HG03469 (cell line): Measurements from ENCODE around the gene C1QTNF4.

Experiments
- ATAC-seq: cut with Tn5 transposase; IDR thresholded peaks from one replicate; pipeline ENCODE4 v1.9.1; 2021; ENCODE audit warnings: mild to moderate bottlenecking, moderate library complexity, moderate number of reproducible peaks; ENCODE audit not compliant: unreplicated experiment

Gene C1QTNF4

DNA sequence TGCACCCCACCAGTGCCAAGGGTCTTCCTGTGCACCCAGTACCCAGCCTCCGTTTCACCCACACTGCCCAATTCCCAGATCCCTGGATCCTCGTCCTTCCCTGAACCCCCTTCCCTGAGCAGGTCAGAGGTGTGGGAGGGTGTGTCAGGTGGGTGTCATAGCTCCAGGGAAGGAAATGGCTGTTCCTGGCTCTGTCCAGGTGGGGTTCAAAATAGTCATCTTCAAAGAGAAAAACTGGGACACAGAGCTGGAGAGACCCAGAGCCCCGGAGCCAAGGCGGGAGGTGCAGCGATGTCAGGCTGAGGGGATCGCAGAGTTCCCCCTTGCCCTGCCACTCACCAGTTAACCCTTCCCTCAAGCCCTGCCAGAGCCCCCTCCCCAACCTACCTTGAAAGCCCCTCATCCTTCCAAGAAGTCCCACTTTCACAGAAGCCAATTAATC is 698 bp downstream of the C1QTNF4 start:
- ATAC-seq = no peak

- no peak for ATAC-seq
These were observed 1.2 kb downstream of the C1QTNF4 start for GRCh38 chr11:47592970-47593369.

DNA sequence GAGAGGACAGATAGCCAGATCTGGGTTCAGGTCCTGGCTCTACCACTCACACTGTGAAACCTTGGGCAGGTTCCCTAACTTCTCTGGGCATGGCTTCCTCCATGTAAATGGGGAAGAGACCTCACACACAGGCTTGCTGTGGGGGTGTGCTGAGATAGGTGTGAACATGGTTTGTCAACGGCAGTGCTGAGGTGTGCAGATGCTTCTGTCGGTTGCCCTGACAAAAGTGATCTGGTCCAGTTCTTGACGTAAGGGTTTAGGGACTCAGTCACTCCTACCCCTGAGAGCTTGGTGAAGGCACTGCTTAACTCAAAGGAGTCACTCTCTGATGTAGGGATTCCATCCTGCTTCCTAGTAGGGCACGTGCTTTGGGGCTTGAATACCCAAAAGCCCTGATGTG is 2.0 kb downstream of the C1QTNF4 start:
- ATAC-seq = no peak

DNA sequence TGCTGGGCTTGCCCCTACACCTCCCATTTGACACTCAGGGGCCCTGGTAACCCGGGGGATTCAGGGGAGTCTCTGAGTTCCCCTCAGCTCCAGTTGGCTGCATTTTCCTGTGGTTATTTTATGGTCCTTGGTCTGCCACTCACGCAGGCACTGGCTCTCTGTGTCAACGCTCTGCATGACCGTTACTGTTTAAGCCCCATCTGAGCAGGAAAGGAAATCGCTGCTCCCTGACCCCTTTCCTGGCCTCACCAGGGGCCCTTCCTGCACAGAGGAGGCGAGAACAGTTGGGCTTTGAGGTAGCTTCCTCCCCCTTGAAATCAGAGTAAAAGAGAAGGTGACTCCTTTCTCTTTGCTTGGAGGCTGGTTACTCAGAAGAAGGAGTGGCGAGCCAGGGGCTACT is 2.4 kb downstream of the C1QTNF4 start:
- ATAC-seq = no peak

GRCh38 chr11:47589977-47590861 is 4.0 kb downstream of the C1QTNF4 start:
- no peak for ATAC-seq

DNA sequence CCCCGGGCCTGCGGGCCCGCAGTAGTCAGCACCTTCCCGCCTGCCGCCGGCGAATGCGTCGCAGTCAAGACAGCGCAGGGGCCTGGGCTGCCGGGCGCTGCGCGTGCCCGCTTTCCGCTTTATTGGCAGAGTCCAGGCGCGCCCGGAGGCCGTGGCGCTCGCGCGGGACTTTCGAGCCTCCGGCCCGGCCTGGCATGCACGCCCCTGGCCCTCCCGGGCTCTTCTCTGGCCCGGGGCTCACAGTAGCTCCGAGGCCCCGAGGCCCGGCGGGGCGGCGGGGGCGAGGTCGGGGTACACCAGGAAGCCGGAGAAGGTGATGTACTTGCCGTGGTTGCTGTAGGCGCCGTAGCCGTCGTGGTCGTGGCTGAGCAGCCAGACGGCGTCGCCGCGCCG is 4.6 kb downstream of the C1QTNF4 start:
- ATAC-seq = no peak

GRCh38 chr11:47589118-47589517 is 5.1 kb downstream of the C1QTNF4 start:
- ATAC-seq = no peak

DNA sequence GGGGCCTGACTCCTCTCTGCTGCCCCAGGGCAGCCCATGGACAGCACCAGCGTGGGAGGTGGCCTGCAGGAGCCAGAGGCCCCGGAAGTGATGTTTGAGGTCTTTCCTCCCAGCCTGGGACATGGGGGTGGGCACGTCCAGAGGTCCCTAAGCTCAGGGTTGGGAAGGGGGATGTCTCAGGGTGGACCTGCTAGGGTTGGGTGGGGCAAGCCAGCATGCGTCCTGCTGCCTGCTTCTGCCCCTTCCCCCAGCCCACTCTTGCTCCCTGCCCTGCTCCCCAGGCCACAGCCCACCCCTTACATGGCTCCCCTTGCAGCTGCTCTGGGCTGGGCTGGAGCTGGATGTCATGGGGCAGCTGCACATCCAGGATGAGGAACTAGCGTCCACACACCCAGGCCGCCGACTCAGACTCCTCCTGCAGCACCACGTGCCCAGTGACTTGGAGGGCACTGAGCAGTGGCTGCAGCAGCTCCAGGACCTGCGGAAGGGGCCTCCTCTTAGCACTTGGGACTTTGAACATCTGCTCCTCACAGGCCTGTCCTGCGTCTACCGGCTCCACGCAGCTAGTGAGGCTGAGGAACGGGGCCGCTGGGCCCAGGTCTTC is 6.4 kb downstream of the C1QTNF4 start:
- ATAC-seq = no peak

GRCh38 chr11:47587039-47587716 is 7.0 kb downstream of the C1QTNF4 start:
- no peak for ATAC-seq

DNA sequence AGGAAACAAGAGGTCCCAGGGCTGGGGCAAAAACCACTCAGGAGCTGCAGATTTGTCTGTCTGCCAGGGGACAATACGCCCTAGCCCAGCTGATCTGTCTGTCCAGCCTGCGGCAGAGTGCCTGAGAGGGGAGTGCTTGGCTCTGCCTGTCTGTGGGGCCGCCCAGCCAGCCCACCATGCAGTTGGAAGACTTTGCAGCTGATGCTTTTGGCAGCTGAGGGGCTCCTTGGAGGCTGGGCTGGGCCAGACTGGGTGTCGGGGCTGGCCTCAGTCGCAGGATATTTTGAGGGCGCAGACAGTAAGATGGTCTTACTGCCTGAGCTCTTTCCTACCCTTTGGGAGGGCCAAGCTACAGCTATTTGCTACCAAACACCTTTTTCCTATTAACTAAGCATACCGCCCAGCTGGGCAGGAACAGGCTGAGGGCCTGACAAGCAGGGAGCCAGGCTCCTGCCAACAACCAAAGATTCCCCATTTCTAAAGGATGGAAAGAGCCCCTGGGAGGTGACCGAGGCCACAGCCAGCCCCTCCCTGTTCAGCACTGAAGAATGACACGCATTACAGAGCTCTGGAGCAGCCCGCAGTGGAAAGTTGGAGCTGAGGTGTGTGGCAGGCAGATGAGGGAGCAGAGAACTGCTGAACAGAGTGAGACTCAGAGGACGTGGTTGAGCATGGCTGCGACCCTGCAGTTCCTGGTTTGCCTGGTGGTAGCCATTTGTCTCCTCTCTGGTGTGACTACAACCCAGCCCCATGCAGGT is 7.9 kb downstream of the C1QTNF4 start, which contains the start of gene FAM180B:
Gene FAM180B, plus strand, starts transcription at position 581 of the 758 bp plus-strand sequence. Its CDS starts 91 bp downstream, at position 672.
- ATAC-seq = no peak

GRCh38 chr11:47583844-47584243 is 10.4 kb downstream of the C1QTNF4 start:
- no peak for ATAC-seq

DNA sequence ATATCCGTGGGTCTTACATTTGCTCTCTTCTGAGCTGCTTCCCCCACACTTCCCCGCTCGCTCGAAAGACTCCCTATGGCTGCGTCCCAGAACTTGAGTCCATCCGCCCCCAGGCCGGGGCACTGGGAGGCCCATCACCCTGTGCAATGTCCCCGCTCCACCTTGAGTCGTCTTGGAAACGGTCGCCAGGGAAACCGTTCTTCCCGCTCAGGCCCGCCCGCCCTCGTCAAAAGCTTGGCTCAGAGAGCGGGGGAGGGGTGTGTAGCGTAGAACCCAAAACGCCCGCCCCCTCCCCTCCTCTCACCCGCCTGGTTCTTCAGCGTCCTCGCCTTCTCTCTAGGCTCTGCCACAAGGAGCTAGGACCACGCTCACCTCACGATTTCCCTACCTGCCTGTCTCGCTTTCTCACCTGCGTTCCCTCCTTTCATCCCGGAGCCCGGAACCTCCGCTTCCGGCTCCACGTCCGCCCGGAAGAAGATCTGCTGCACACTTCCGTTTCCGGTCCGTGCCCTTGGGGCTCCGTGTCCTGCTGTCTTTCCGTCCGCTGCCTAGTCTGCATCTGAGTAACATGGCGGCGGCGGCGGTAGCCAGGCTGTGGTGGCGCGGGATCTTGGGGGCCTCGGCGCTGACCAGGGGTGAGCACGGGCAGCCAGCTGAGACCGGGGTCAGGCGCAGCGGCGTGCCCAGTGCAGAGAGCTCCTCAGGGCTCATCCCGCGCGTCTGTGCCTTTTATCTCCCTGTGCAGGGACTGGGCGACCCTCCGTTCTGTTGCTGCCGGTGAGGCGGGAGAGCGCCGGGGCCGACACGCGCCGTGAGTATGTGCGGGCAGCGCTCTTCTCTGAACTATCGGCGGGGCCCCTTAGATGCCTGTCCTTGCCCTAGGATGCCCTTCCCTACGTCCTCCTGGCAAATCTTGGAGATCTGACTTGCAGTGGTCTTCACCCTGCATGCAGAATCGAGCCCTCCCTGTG is 15.4 kb downstream of the C1QTNF4 start, which contains the start of the genes KBTBD4 and NDUFS3:
Gene KBTBD4, minus strand, starts transcription at position 447 of the 971 bp plus-strand sequence. Its CDS starts 19 bp downstream, at position 428.
Gene NDUFS3, plus strand, starts transcription at position 551 of the 971 bp plus-strand sequence. Its CDS starts 18 bp downstream, at position 569.
- peak; percentile 75 for ATAC-seq

GRCh38 chr11:47577460-47578041 is 16.7 kb downstream of the C1QTNF4 start:
- ATAC-seq = no peak

DNA sequence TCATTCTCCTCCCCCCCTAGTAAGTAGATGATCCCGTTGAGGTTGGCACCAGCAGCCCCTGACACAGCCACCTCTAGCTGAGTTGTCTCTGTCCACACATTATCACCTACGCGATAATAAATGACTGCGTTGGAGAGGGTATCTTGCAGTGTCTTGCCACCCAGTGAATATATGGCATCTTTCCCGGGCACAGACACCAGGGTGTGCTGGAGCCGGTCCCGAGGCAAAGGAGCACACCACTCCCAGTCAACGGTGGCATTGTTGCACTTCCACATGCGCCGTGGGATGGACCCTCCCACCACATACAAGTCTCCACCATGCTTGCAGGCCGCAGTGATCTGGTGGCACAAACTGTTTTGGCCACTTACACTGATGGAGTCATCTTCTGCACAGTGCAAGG is 20.9 kb downstream of the C1QTNF4 start:
- ATAC-seq = no peak

DNA sequence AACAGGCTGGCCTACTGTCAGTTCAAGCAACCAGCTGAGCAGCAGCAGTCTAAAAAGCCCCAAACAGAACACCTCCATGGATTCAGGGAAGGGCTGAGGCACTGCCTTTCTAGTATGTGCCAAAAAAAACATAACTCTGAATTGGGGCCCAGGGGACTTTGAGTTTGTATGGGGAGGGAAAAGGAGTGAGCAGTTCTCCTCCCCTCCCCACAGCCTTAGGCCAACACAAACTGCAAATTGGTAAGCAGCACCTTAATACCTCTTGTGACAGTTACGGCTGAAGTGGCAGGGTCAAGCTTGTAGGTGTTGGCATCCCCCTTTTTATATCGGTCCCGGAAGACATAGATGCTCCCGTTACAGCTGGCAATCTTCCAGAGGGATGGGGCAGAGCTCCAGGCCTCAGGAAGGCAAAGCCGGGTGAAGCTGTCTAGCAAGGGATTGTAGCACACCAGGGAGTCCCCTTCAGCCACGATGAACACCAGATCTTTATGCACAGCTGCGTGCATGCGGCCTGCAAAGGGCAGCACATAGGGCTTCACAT is 21.4 kb downstream of the C1QTNF4 start:
- ATAC-seq = no peak

DNA sequence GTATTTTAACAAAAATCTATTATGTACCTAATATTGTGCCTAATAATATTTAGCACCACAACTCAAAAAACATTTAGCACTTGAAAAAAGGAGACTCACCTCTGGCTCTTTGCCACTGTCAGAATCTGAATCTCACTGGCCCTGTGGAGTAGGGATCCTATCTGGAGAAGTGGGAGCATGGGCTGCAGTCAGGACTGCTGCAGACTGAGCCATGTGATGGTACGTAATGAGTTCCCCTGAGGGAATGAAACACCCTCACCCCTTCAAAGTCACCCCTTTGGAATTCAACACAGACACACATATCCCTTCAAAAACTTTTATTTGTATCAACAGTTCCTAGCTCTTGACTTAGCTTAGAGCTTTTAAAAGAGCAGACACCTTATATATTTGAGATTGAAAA is 22.3 kb downstream of the C1QTNF4 start:
- ATAC-seq = no peak

DNA sequence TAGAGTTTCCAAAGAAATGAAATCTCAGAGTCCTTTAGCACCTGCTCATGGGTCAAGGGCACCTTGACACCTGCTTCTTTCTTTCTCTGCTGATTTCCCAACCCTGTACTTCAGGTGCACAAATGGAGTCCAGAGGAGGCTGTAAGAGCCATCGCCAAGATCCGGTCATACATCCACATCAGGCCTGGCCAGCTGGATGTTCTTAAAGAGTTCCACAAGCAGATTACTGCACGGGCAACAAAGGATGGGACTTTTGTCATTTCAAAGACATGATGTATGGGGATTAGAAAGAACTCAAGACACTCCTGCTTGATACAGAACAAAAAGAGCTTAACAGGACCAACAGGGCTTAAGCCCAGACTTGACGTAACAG is 22.9 kb downstream of the C1QTNF4 start:
- ATAC-seq = no peak

DNA sequence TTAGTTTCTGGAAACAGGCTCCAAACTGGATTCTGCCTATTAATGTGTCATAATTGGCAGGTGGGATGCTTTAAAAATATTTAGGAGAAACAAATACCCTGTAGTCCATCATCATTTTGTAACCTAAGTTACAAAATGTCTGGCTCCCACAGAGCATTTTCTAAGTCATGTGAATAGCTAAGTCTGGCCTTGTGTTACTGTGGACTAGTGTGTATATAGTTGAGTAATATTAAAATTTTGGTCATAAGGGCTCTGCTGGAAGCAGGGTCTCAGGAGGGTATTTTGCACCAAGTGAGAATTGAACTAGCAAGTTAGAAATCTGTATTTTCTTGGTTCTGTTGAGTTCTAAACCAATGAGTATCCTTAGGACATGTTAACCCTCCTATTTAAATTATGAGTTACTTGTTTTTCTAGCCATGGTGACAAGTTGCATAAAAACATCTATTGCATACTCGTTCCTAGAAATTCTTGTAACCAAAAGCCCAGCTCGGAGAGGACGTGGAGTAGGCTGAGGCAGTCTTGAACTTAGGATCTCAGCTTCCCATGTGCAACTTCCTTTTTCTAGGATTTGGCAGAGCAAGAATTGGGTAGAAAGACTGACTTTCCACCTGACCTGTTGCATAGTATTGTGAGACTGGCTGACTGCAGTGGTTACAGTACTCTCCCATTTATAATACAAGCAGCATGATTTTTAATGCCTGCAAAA is 23.4 kb downstream of the C1QTNF4 start:
- no peak for ATAC-seq
